ENCODE data around the gene HSPA12A. TPM values are rescaled to one million over a fixed set of nuclear protein-coding genes. Genes with fewer than 3 reads are reported as not detected.
A peak's percentile ranks its signal among the peaks of the same experiment; 100 is the strongest.

HSPA12A gene
- total RNA-seq = 7.4 TPM
- long read RNA-seq, full-length matches to known transcripts = 3 of 10 reads
- long read RNA-seq, partial matches to known transcripts = 0 of 10 reads
- long read RNA-seq, other reads (novel, unspliced or antisense) = 7 of 10 reads

GRCh38 chr10:116742367-116743265 is at the start of gene HSPA12A:
HSPA12A (minus strand) TSS chr10:116742566; CDS start chr10:116742469, 97 bp downstream.
- Histone ChIP-seq H3K9me3 (no peaks in the 10 kb centered on the region), H3K27me3 (peaks cover 19% of the 10 kb centered on the region), H3K4me3 (peak within 1 kb of the TSS; percentile 70), H3K27ac (peak within 1 kb of the TSS; percentile 85), H3K36me3 (no peaks in the 10 kb centered on the region), H3K4me1 (no peaks in the 10 kb centered on the region)
- intact Hi-C loops (cut with DNase I) = no loop called here
- peak; percentile 89 for DNase-seq
- ATAC-seq = peak; percentile 95
- TF ChIP-seq CTCF (IDR thresholded peaks at IDR 0.05) = no peak

- TF ChIP-seq CTCF (IDR thresholded peaks at IDR 0.05) = no peak
- Histone ChIP-seq H3K27me3 (peaks cover 18% of the 10 kb centered on the region), H3K27ac (no peak overlapping the region), H3K4me1 (no peaks in the 10 kb centered on the region), H3K4me3 (no peak overlapping the region), H3K9me3 (no peaks in the 10 kb centered on the region), H3K36me3 (no peaks in the 10 kb centered on the region)
- intact Hi-C loops (cut with DNase I) = loop anchor here (10.0 kb wide), 2 partner anchors 106 to 384 kb away; no protein-coding TSS in a partner anchor
- ATAC-seq = no peak
- DNase-seq = no peak
Observed at GRCh38 chr10:116791241-116791640, 48.9 kb upstream of the HSPA12A start.

GRCh38 chr10:116787893-116788665 is 45.7 kb upstream of the HSPA12A start:
- Histone ChIP-seq H3K27ac (no peak overlapping the region), H3K4me1 (no peaks in the 10 kb centered on the region), H3K27me3 (peaks cover 12% of the 10 kb centered on the region), H3K4me3 (peak overlapping the region; percentile 23), H3K36me3 (no peaks in the 10 kb centered on the region), H3K9me3 (no peaks in the 10 kb centered on the region)
- peak; percentile 100 for TF ChIP-seq CTCF (IDR thresholded peaks at IDR 0.05)
- DNase-seq (peak; percentile 84), ATAC-seq (peak; percentile 89)
- intact Hi-C loops (cut with DNase I) = no loop called here

GRCh38 chr10:116787053-116787659 is 44.8 kb upstream of the HSPA12A start:
- DNase-seq (no peak), ATAC-seq (no peak)
- intact Hi-C loops (cut with DNase I) = no loop called here
- no peaks in the 10 kb centered on the region for H3K36me3 ChIP-seq
- no peak overlapping the region for H3K4me3 ChIP-seq
- no peaks in the 10 kb centered on the region for H3K9me3 ChIP-seq
- H3K4me1 ChIP-seq = no peaks in the 10 kb centered on the region
- no peak for TF ChIP-seq CTCF (IDR thresholded peaks at IDR 0.05)
- no peak overlapping the region for H3K27ac ChIP-seq
- H3K27me3 ChIP-seq = peaks cover 12% of the 10 kb centered on the region

- no peaks in the 10 kb centered on the region for H3K36me3 ChIP-seq
- ATAC-seq = no peak
- no peak for TF ChIP-seq CTCF (IDR thresholded peaks at IDR 0.05)
- no peak overlapping the region for H3K4me3 ChIP-seq
- intact Hi-C loops (cut with DNase I) = no loop called here
- H3K4me1 ChIP-seq = no peaks in the 10 kb centered on the region
- H3K27ac ChIP-seq = no peak overlapping the region
- H3K27me3 ChIP-seq = peaks cover 4% of the 10 kb centered on the region
- no peaks in the 10 kb centered on the region for H3K9me3 ChIP-seq
- no peak for DNase-seq
Observed at GRCh38 chr10:116785867-116786266, 43.5 kb upstream of the HSPA12A start.

All from upper lobe of right lung (tissue), 1 donor.